Type B pancreatic cell (in vitro differentiated cells): ENCODE measurements around the gene CHMP1B. TPM values are rescaled to one million over a fixed set of nuclear protein-coding genes. Genes with fewer than 3 reads are reported as not detected.
"Not testable (repeated sequence)": the region's sequence is repeated elsewhere in the genome, so short reads cannot be mapped to it uniquely, and the experiment has no call there.

ENCODE experiments used
- DNase-seq: peaks from one replicate; pipeline ENCODE4 v3.0.0; 2021; ENCODE audit warnings: mixed read lengths; ENCODE audit not compliant: unreplicated experiment; ENCODE audit errors: extremely low spot score
- H3K27ac Mint-ChIP-seq: 2 replicates; pipeline ENCODE4 v1.8.0; 2021; ENCODE audit warnings: mild to moderate bottlenecking, mixed read lengths
- H3K27me3 Mint-ChIP-seq: 2 replicates; pipeline ENCODE4 v1.8.0; 2021; ENCODE audit warnings: mixed read lengths
- H3K36me3 Mint-ChIP-seq: 2 replicates; pipeline ENCODE4 v1.8.0; 2021; ENCODE audit warnings: mixed read lengths
- H3K4me1 Mint-ChIP-seq: one replicate; pipeline ENCODE4 v1.8.0; 2021; ENCODE audit warnings: mixed read lengths; ENCODE audit not compliant: unreplicated experiment
- H3K4me3 Mint-ChIP-seq: 2 replicates; pipeline ENCODE4 v1.8.0; 2021; ENCODE audit warnings: mild to moderate bottlenecking, mixed read lengths
- H3K9me3 Mint-ChIP-seq: 2 replicates; pipeline ENCODE4 v1.8.0; 2021; ENCODE audit warnings: mixed read lengths
- total RNA-seq: library from RNA; stranded (reverse); gene quantifications from 2 replicates; pipeline ENCODE4 v1.2.1, GENCODE V29; 2021; ENCODE audit warnings: low replicate concordance
- TF ChIP-seq, protein P1 (sequence below): fragments of 200-600 bp; sonication (generic); conservative IDR thresholded peaks from 2 replicates; pipeline ENCODE4 v1.5.0; 2021; ENCODE audit warnings: antibody characterized with exemption, mild to moderate bottlenecking

The CHMP1B gene
- total RNA-seq, 1 donor from 2014 or later = 41.4 TPM

DNA sequence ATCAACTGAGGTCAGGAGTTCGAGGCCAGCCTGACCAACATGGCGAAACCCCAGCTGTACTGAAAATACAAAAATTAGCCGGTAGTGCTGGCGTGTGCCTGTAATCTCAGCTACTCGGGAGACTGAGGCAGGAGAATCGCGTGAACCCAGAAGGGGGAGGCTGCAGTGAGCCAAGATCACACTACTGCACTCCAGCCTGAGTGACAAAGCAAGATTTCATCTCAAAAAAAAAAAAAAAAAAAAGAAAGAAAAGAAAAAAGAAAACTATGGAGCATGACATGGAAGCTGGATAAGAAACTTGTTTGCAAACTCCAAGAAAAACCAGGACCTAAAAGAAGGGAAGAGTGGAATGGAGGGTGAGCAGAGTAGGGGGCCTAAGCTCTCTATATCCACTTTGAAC, 1.9 kb upstream of the CHMP1B start:
- peaks cover 4% of the 10 kb centered on the region for H3K36me3 Mint-ChIP-seq

DNA sequence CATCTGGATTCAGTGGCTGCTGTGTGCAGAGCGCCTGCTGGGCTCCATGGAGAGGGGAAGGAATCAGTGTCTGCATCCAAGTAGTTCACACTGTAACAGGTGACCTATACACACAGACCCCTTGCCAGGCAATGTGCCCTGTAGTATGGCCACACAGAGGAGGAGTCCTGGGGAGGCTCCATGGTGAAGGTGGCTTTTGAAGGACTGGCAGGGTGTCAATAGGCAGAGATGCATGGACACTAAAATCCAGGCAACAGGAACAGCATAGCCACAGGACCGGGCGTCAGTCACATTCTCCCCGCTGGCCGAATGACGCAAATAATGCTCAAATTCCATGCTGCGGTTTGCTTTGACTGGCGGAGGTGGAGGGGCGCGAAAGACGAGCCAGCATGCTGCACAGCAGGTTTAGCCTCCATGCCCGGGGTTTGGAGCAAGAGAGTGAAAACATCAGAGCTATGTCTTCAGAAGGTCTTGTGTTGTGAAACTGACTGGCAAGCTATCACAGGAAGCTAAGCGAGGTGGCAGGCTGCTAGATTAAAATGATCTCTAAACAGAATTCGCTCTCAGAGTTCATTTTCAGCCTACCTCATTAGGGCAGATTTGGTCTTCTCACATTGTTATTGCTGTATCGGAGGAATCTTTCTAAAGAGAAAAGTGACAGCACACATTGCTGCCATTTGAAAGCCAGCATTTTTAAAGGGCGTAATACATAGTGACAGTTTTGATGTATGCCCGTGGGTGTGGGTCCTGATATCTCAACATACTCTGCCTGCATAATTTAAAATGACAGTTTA, 1.2 kb upstream of the CHMP1B start:
- TF ChIP-seq, protein P1, sequence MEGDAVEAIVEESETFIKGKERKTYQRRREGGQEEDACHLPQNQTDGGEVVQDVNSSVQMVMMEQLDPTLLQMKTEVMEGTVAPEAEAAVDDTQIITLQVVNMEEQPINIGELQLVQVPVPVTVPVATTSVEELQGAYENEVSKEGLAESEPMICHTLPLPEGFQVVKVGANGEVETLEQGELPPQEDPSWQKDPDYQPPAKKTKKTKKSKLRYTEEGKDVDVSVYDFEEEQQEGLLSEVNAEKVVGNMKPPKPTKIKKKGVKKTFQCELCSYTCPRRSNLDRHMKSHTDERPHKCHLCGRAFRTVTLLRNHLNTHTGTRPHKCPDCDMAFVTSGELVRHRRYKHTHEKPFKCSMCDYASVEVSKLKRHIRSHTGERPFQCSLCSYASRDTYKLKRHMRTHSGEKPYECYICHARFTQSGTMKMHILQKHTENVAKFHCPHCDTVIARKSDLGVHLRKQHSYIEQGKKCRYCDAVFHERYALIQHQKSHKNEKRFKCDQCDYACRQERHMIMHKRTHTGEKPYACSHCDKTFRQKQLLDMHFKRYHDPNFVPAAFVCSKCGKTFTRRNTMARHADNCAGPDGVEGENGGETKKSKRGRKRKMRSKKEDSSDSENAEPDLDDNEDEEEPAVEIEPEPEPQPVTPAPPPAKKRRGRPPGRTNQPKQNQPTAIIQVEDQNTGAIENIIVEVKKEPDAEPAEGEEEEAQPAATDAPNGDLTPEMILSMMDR = no peak
- Mint-ChIP-seq H3K36me3 (peaks cover 4% of the 10 kb centered on the region), H3K4me1 (peaks cover 20% of the 10 kb centered on the region), H3K27ac (peak overlapping the region; percentile 98), H3K9me3 (no peaks in the 10 kb centered on the region), H3K27me3 (no peaks in the 10 kb centered on the region), H3K4me3 (peak overlapping the region; percentile 98)
- no peak for DNase-seq

More for the DNA sequence above, 1.9 kb upstream of the CHMP1B start:
- no peak for DNase-seq
- Mint-ChIP-seq H3K27ac (peak overlapping the region; percentile 98), H3K27me3 (no peaks in the 10 kb centered on the region), H3K9me3 (no peaks in the 10 kb centered on the region), H3K4me3 (peak overlapping the region; percentile 98), H3K4me1 (peaks cover 20% of the 10 kb centered on the region)
- TF ChIP-seq, protein P1 = no peak

DNA sequence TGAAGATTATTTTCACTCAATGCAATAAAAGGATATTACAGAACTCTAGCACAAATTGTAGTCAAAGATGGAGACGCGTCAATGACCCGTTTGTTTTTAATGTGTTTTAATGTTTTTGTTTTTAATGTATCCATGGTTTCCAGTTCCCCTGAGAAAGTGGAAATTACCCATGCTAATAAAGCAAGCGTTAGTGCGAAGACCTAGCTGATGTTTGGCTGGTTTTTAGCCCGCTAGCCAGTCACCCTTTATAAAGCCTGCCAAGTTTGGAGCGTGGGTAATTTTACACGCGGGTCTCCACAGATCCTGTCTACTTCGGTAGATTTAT, 430 bp upstream of the CHMP1B start:
- peak overlapping the region; percentile 98 for H3K4me3 Mint-ChIP-seq
- H3K9me3 Mint-ChIP-seq = no peaks in the 10 kb centered on the region
- peaks cover 4% of the 10 kb centered on the region for H3K36me3 Mint-ChIP-seq
- no peak for DNase-seq
- TF ChIP-seq, protein P1 = no peak
- no peaks in the 10 kb centered on the region for H3K27me3 Mint-ChIP-seq
- H3K27ac Mint-ChIP-seq = peak overlapping the region; percentile 98
- H3K4me1 Mint-ChIP-seq = peaks cover 20% of the 10 kb centered on the region

DNA sequence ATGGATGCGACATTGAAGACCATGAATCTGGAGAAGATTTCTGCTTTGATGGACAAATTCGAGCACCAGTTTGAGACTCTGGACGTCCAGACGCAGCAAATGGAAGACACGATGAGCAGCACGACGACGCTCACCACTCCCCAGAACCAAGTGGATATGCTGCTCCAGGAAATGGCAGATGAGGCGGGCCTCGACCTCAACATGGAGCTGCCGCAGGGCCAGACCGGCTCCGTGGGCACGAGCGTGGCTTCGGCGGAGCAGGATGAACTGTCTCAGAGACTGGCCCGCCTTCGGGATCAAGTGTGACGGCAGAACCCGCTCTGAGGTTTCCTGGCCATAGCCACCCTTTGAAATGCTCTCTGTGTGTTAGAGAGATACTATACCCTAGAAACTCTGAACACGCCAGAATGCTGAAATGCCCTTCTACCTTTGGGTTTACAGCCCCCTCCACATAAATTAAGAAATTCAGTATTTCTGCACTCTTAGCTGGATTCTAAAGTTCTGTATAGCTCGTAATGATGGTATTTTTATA, 659 bp downstream of the CHMP1B start:
- TF ChIP-seq, protein P1 = no peak
- DNase-seq = no peak
- peak overlapping the region; percentile 98 for H3K27ac Mint-ChIP-seq
- peak overlapping the region; percentile 98 for H3K4me3 Mint-ChIP-seq
- peaks cover 4% of the 10 kb centered on the region for H3K36me3 Mint-ChIP-seq
- H3K4me1 Mint-ChIP-seq = peaks cover 21% of the 10 kb centered on the region
- no peaks in the 10 kb centered on the region for H3K27me3 Mint-ChIP-seq
- no peaks in the 10 kb centered on the region for H3K9me3 Mint-ChIP-seq

DNA sequence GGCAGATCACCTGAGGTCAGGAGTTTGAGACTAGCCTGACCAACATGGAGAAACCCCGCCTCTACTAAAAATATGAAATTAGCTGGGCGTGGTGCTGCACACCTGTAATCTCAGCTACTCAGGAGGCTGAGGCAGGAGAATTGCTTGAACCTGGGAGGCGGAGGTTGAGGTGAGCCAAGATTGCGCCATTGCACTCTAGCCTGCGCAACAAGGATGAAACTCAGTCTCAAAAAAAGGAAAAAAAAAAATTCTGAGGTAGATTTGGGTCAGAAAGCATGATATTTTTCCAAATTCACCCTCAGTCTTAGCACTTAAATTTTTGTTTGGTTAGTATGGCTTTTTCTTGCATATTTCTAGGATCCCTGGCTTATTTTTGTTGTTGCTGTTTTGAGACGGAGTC, 3.3 kb downstream of the CHMP1B start:
- not testable (repeated sequence) for DNase-seq, H3K9me3 Mint-ChIP-seq, H3K27me3 Mint-ChIP-seq, H3K27ac Mint-ChIP-seq, H3K36me3 Mint-ChIP-seq
- Mint-ChIP-seq H3K4me1 (peaks cover 44% of the 10 kb centered on the region), H3K4me3 (peak overlapping the region; percentile 40)

DNA sequence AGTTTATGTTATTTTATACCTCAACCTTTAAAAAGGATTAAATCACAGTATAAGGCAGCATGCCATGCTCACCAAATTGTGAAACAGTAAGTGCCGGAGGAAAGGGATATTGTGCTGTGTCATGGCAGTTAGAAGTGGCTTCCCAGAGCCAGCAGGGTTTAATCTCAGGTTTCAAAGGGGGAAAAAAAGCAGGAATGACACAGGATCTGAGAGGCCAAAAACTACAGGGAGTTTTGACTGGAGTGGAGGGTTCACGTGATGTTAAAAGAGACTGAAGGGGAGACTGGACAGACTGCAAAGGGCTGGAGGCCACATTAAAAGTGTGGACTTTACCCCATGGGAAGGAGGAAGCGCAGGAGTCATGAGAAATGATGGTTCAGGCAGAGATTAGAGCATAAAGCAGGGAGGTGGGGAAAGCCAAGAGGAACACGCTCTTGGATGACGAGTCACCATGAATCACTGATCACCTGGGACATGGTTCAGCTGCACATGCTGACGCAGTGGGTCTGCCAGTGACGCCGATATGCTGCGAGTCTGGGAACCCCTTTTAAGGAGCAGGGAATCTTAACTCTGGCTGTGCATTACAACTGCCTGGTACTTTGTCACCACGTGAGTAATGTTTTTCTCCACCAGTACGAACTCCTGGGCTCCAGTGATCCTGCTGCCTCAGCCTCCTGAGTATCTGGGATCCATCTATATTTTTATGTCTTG, 6.1 kb downstream of the CHMP1B start:
- no peak for DNase-seq
- Mint-ChIP-seq H3K9me3 (no peaks in the 10 kb centered on the region), H3K4me1 (peaks cover 48% of the 10 kb centered on the region), H3K4me3 (peak overlapping the region; percentile 79), H3K27ac (peak overlapping the region; percentile 88), H3K36me3 (peaks cover under 1% of the 10 kb centered on the region), H3K27me3 (no peaks in the 10 kb centered on the region)
- TF ChIP-seq, protein P1 = no peak
